ENCODE results near the gene GLIPR2.
"Not testable (repeated sequence)": the region's sequence is repeated elsewhere in the genome, so short reads cannot be mapped to it uniquely, and the experiment has no call there.

GLIPR2 gene

DNA sequence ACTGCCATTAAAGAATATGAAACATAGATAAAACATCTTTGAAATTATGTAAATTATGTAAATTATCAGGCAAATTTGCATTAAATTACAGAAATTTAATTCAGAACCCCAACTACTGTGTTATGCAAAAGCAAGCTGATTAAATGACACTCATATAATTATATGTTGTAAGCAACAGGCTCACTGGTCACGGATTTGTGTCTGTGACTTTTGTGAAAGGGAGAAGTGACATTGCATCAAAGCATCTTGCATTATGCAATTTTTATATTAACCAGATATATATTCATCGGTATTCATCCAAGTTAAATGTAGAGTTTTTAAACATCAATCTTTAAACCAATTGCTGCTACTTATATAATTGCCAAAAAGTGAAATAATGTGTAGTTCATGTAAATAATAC is 13.0 kb upstream of the GLIPR2 start:
- no peak for DNase-seq (ENCODE audit: low read depth)

DNA sequence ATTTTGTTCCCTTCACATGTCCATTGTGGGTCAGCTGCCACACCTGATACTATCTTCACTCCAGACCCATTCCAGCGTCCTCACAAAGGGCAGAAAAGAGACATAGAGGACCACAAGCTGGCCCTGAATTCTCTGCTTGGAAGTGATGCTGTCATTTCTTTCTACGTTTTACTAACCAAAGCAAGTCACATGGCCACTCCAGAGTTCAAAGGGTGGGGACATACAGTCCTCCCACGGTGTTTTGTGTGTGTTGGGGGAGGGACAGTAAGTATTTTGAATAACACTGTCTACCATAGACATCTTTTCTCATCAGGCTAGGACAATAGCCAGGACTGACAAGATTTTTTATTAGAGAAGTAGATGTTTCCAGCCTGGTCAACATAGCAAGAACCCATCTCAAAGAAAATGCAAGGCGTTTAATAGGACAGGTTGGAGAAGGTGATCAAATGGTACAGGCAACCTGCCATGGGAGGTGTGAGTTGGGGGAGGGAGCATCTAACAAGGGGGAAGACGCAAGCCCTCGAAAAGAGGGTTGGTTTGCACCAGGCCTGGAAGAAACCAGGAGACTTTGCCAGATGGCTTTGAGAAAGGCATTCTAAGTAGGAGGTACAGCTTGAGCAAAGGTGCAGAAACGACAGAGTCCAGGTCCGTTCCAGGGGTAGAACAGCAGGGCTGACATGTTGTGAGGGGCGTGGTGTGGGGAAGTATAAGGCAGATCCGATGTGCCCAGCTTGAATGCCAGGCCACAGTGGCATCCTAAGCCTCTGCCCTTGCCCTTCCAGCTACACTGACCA is 11.3 kb upstream of the GLIPR2 start:
- no peak for DNase-seq (ENCODE audit: low read depth)

GRCh38 chr9:36126016-36126730 is 10.4 kb upstream of the GLIPR2 start:
- no peak for DNase-seq (ENCODE audit: low read depth)

DNA sequence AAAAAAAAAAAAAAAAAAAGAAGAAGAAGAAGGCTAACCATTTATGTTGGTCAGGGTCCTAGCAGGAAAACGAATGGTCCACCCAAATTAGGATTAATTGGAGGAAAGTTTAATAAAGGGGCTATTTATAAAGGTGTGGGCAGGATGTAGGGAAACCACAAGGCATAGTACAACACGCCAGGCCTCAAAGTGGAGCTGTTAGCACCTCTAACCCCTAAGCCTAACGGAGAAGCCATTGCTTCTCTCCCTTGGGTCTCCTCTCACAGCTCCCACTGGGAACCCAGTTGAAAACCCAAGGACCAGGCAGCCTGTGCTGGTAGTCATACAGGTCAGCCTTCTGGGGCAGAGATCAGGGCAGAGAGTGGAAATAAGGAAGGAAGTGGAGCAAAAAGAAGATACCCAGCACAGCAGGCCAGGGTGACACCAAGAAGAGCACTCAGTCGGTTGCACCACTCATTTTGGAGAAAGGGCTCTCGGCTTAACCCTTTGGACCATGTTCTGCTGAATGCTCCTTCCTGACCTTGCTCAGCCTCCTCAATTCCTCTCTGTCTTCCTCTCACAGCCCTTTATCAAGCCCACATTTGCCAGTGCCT is 8.8 kb upstream of the GLIPR2 start:
- DNase-seq (ENCODE audit: low read depth) = no peak

DNA sequence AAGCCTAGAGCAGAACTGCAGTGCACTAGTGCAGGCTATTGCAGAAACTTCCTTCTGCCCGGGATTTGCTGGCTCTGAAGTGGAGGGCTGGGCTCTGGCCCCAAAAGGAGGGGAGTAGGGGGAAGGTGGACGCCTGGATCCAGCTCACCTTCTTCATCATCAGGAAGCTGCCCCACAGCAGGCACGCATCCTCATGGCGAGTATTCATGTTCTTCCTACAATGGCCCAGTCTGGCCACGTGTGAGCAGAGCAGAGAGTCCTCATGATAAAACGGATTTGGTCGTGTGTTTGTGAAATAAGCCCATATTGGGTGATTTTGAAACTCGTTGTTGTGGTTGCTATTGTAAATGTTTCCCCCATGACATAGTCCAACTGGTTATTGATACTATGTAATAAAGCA is 8.2 kb upstream of the GLIPR2 start:
- no peak for DNase-seq (ENCODE audit: low read depth)

DNA sequence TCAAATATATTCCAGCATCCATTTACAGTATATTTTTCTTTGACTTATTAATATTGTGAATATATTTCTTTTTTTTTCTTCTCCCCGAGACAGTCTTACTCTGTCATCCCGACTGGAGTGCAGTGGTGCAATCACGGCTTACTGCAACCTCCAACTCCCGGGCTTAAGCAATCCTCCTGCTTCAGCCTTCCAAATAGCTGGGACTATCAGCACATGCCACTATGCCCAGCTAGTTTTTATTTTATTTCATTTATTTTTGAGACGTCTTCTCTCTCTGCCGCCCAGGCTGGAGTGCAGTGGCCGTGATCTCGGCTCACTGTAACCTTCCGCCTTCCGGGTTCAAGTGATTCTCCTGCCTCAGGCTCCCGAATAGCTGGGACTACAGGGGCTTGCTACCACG is 7.4 kb upstream of the GLIPR2 start:
- no peak for DNase-seq (ENCODE audit: low read depth)

DNA sequence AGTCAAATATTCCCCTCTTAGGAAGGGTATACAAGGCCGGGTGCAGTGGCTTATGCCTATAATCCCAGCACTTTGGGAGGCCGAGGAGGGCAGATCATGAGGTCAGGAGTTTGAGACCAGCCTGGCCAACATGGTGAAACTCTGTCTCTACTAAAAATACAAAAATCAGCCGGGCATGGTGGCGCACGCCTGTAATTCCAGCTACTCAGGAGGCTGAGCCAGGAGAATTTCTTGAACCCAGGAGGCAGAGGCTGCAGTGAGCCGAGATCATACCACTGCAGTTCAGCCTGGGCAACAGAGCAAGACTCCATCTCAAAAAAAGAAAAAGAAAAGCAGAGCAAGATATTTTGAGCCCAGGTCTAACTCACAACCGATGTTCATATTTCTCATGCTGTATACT is 4.9 kb upstream of the GLIPR2 start:
- not testable (repeated sequence) for DNase-seq (ENCODE audit: low read depth)

- no peak for DNase-seq (ENCODE audit: low read depth)
Observed at GRCh38 chr9:36132086-36132485, 4.4 kb upstream of the GLIPR2 start.

DNA sequence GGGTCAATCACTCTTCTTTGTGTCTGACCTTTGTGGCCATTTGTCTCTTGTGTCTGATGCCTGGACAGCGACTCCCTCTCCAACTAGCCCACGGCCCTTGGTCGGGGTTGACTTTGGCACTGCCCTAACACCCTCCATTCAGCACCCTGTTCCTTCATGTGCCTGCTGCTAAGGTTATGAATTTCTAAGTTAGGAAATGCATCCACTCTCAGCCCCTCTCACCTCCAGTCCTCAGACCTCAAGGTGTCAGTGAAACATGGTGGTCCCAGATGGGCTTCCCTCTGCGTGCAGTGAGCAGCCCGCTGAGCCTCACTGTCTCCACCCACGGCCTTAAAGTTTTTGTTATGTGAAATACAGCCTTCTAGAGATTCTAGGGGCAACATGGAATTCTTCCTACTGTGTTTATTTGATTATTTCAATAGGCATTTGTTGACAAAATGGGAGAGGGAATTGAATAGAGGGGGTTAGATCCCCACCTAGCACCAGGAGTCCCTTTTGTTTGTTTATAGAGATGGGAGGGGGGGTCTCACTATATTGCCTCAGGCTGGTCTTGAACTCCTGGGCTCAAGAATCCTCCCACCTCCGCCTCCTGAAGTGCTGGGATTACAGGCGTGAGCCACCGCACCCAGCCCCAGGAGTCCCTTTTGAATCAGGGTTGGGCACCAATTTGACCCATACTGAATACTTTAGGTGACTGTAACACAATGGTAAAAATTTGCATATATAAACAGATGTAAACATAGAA is 1.6 kb upstream of the GLIPR2 start:
- no peak for DNase-seq (ENCODE audit: low read depth)

GRCh38 chr9:36135741-36136271 is 727 bp upstream of the GLIPR2 start:
- no peak for DNase-seq (ENCODE audit: low read depth)

- DNase-seq (ENCODE audit: low read depth) = no peak
Observed at GRCh38 chr9:36136894-36137391, 410 bp downstream of the GLIPR2 start.

- DNase-seq (ENCODE audit: low read depth) = no peak
Observed at GRCh38 chr9:36137392-36138004, 965 bp downstream of the GLIPR2 start.

- no peak for DNase-seq (ENCODE audit: low read depth)
Observed at GRCh38 chr9:36138496-36138895, 2.0 kb downstream of the GLIPR2 start.

DNA sequence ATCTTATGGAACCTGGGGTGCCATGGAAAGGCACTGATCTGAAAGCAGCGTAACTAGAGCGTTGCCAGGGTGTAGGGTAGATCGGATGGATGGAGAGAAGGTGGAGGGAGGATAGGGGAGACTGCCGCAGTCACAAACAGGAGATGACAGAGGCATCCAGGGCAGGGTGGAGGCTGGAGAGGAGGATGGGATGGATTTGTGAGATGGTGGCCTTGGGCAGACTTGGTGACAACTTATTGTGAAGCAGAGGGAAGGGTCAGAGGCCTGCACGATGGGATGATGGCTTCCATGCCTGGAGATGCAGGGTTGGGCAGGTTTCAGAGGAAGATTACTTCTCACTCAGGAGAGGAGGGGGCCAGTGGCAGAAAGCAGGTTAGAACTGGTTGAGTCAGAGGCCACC is 2.4 kb downstream of the GLIPR2 start:
- no peak for DNase-seq (ENCODE audit: low read depth)

GRCh38 chr9:36140086-36141084 is 3.9 kb downstream of the GLIPR2 start:
- DNase-seq (ENCODE audit: low read depth) = no peak

DNA sequence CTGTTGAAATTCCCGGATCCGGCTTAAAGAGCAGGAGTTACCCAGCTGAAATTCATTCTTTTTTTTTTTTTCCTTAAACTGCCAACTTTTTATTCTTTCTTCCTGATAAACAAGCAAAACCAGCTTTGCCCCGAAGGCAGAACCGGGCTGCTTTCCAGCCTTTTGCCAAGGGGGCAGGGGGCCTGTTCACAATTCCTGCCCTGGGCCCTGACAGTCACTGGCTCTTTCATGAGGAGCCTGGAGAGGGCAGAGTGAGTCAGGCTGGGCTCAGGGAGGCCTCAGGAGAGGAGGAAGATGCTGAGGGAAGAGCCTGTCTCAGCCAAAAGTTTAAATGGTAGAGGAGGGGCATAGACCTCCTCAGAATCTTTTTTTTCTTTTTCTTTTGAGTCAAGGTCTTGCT is 4.8 kb downstream of the GLIPR2 start:
- DNase-seq (ENCODE audit: low read depth) = no peak

DNA sequence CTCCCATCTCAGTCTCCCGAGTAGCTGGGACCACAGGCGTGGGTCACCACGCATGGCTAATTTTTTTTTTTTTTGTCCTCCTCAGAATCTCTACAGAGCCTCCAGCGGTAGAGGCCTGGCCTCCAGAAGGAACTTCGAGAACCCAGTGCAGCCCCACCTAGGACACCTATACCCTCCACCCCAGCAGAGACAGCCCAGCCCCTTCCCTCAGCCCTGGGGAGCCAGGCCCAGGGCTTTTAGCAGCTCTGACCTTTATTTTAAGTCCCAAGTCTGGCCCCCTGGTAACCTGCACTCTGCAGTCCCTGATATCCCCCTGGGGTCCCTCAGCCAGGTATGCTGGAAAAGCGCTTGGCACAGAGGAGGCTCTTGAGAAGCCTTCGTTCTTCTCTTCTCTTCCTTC is 5.2 kb downstream of the GLIPR2 start:
- DNase-seq (ENCODE audit: low read depth) = no peak

- no peak for DNase-seq (ENCODE audit: low read depth)
Observed at GRCh38 chr9:36142510-36143244, 6.1 kb downstream of the GLIPR2 start.

- DNase-seq (ENCODE audit: low read depth) = no peak
Observed at GRCh38 chr9:36143245-36143641, 6.7 kb downstream of the GLIPR2 start.
